Activated effector memory CD4-positive, alpha-beta T cell treated with Interleukin-2 at 50 U/mL for 16 hours (primary cell): ENCODE data around the gene SEMA3D.

Experiments
- DNase-seq: peaks from one replicate; pipeline ENCODE4 v3.0.0-alpha.2; 2020

Gene SEMA3D

GRCh38 chr7:85119934-85120333, 66.9 kb downstream of the SEMA3D start:
- DNase-seq = no peak

DNA sequence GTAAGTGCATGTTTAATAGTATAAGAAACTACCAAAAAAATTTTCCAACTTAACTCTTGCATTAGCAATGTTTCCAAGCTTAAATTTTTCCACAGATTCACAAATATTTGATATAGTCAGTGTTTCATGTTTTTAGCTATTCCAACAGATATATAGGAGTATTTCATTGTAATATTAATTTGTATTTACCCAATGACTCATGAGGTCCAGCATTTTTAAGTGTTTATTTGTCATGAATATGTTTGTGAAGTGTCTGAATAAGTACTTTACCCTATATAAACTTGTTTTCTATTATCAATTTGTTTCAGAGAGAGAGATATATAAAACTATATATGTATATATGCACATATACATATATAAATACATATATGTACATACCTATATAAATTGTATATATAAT, 71.0 kb downstream of the SEMA3D start:
- DNase-seq = no peak

DNA sequence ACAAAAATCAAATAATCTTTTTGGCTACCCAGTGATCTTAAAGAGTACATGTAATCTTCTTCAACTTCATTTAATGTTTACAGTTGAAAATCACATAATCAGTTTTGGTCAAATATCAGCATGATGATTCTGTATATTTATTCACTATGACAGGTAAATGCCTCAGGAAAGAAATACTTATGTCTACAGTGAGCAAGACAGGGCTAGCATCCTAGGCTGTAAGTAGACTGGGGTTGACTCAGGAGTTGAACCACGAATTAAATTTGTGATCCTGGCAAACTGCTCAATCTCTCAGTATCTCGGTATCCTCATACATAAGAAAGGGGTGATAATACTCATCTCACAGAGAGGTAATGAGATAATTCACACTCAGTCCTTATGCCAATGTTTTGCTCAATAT, 71.8 kb downstream of the SEMA3D start:
- no peak for DNase-seq

GRCh38 chr7:85114342-85114741, 72.5 kb downstream of the SEMA3D start:
- no peak for DNase-seq

- no peak for DNase-seq
These were observed 75.1 kb downstream of the SEMA3D start for GRCh38 chr7:85111761-85112160.

- no peak for DNase-seq
These were observed 80.1 kb downstream of the SEMA3D start for GRCh38 chr7:85106719-85107118.

GRCh38 chr7:85104432-85105205, 82.2 kb downstream of the SEMA3D start:
- no peak for DNase-seq

GRCh38 chr7:85103962-85104361, 82.9 kb downstream of the SEMA3D start:
- DNase-seq = no peak

DNA sequence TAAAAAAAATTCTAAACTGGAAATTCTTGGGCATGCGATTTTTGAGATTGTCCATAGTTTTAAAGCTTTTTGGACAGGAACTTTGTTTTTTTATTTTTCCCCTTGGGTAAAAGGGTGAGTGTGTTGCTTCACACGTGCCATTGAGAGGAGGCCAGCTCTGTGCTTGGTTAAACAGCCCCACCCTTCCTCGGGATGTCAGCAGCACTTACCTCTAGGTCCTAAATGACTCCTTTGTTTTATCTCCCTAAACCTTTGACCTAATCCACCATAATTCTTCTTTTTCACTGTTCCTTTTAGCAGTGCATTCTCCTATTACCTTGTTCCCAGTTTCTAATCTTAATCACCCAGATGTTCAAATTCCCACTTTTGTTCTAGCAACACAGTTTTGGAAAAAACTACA, 83.5 kb downstream of the SEMA3D start:
- no peak for DNase-seq

- no peak for DNase-seq
These were observed 84.0 kb downstream of the SEMA3D start for GRCh38 chr7:85102813-85103350.

GRCh38 chr7:85101347-85101746, 85.5 kb downstream of the SEMA3D start:
- no peak for DNase-seq

- DNase-seq = no peak
These were observed 89.0 kb downstream of the SEMA3D start for GRCh38 chr7:85097844-85098243.

DNA sequence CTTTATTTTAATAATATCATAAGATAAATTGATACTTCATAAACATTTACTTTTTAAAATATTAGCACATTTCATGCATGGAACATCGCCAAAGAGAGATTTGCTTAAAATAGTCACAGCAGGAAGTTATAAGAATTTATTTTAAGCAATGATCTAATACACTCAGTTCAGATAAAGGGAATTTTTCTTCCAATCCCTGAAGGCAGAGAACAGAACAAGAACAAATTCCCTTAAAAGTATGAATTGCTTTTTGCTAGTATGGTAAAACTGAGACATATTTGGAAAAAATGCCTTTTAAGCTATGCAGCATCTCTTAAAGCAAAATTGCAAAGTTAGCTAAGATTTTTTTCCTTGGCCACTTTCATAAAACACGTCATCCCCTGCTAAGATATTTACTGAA, 91.0 kb downstream of the SEMA3D start:
- DNase-seq = no peak

- DNase-seq = no peak
These were observed 91.5 kb downstream of the SEMA3D start for GRCh38 chr7:85095366-85095765.

GRCh38 chr7:85094046-85094725, 92.7 kb downstream of the SEMA3D start:
- DNase-seq = no peak

- DNase-seq = no peak
These were observed 95.3 kb downstream of the SEMA3D start for GRCh38 chr7:85091565-85091928.

GRCh38 chr7:85090919-85091564, 95.8 kb downstream of the SEMA3D start:
- no peak for DNase-seq

- no peak for DNase-seq
These were observed 96.7 kb downstream of the SEMA3D start for GRCh38 chr7:85090143-85090542.

DNA sequence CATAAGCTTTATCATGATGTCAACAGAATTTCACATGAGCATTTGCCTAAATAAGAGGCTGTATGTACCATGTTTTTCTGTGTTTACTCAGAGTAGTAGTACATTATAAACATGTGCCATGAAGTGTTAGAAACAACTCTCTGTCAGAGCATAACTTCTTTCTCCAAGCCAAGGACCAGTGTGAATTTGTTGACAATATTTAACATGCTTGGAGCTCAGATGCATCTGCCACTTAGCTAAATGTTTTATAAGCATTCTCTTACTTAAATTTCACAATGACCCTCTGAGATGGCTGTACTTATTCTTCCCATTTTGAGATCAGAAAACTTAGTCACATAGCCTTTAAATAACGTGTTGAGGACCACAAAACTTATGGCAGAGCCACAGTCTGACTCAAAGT, 105.0 kb downstream of the SEMA3D start:
- DNase-seq = no peak

GRCh38 chr7:85081392-85081791, 105.5 kb downstream of the SEMA3D start:
- DNase-seq = no peak

GRCh38 chr7:85079434-85079833, 107.4 kb downstream of the SEMA3D start:
- DNase-seq = no peak

GRCh38 chr7:85078181-85078580, 108.7 kb downstream of the SEMA3D start:
- no peak for DNase-seq

GRCh38 chr7:85075864-85076263, 111.0 kb downstream of the SEMA3D start:
- DNase-seq = no peak

- no peak for DNase-seq
These were observed 111.9 kb downstream of the SEMA3D start for GRCh38 chr7:85074992-85075391.
